ENCODE results near the gene ZNF777. TPM values are rescaled to one million over a fixed set of nuclear protein-coding genes. Genes with fewer than 3 reads are reported as not detected.

The ZNF777 gene
- total and polyA plus RNA-seq, 9 of the 15 experiments (the other 6 are each of a cell fraction or from before 2014, with no cell fraction given): 0.11 to 32.6 (median 9.0) TPM

GRCh38 chr7:149422162-149422913 lies 38.5 kb downstream of the ZNF777 start (continued):
- TF ChIP-seq FOXP4 (CRISPR knock-in tag; IDR thresholded peaks at IDR 0.05; ENCODE audit: borderline replicate concordance) (no peak), FOSL1 (tag; conservative IDR thresholded peaks at IDR 0.05) (peak; percentile 58; the same call in 1 of the 2 replicates), PRPF4 (IDR thresholded peaks at IDR 0.05; ENCODE audit: insufficient read depth, low read depth, low read length, poor library complexity, severe bottlenecking) (no peak), SIX5 (IDR thresholded peaks at IDR 0.05; ENCODE audit: borderline replicate concordance in 1 of 2, insufficient read depth in 1 of 2, low read depth in 1 of 2, low read length in 2 of 2) (no peak), CREB3L1 (IDR thresholded peaks at IDR 0.05; ENCODE audit: borderline replicate concordance, low read depth) (peak; percentile 93), POLR2AphosphoS5 (IDR thresholded peaks at IDR 0.05; ENCODE audit: control insufficient read depth, insufficient read depth, low read depth, low read length) (peak; percentile 59), KLF10 (CRISPR knock-in tag; IDR thresholded peaks at IDR 0.05) (no peak), ZNF830 (CRISPR knock-in tag; IDR thresholded peaks at IDR 0.05) (0 out of 2 replicates have a peak, but pooled peaks have one; percentile 63), E2F8 (IDR thresholded peaks at IDR 0.05; ENCODE audit: low read depth, partially characterized antibody) (no peak), NKRF (IDR thresholded peaks at IDR 0.05; ENCODE audit: borderline replicate concordance) (no peak), KLF16 (IDR thresholded peaks at IDR 0.05) (peak; percentile 37; the same call in 1 of the 2 replicates), RCOR1 (IDR thresholded peaks at IDR 0.05; ENCODE audit: borderline replicate concordance in 1 of 2, low read depth in 2 of 2, low read length in 2 of 2) (peak in 1 of 2 experiments; percentile 83; a peak in 1 of 4 replicates), MYC (IDR thresholded peaks at IDR 0.05; ENCODE audit: low read depth, low read length) (peak; percentile 84), MYC (CRISPR knock-in tag; IDR thresholded peaks at IDR 0.05; ENCODE audit: borderline replicate concordance, low read depth) (no peak), EGR1 (conservative IDR thresholded peaks at IDR 0.05) (no peak), ZNF584 (CRISPR knock-in tag; IDR thresholded peaks at IDR 0.05; ENCODE audit: low read depth) (no peak)

Measured in K562 (cell line).